IMR-90 (cell line): ENCODE measurements around the gene KLRF2. TPM values are rescaled to one million over a fixed set of nuclear protein-coding genes. Genes with fewer than 3 reads are reported as not detected.

ENCODE experiments used
- ATAC-seq: fragments of 200-7000 bp; cut with Tn5 transposase; 2 replicates; pipeline ENCODE4 v1.9.1; 2020; ENCODE audit warnings: low read depth, mild to moderate bottlenecking, moderate library complexity
- BruUV-seq: library from RNA; stranded (reverse); fragments of 400-500 nt; replicated peaks from 2 replicates; lab custom pipeline; 2021; lab: Mats Ljungman, UMichigan
- CTCF ChIA-PET: fragments of 300-600 bp; formaldehyde crosslinking; extraction: SDS; loops from one replicate; lab custom pipeline; 2021; ENCODE audit warnings: antibody characterized with exemption; lab: Yijun Ruan, JAX
- POLR2A ChIA-PET: fragments of 300-600 bp; sonication (Branson Sonifier 250); formaldehyde crosslinking; loops from one replicate; lab custom pipeline; 2022; ENCODE audit warnings: antibody characterized with exemption; ENCODE audit not compliant: unreplicated experiment; lab: Charles Lee
- DNase-seq: peaks from one replicate; pipeline ENCODE4 v3.0.0; 2013
- H2AFZ ChIP-seq: replicated peaks from 2 replicates; pipeline ENCODE3; 2013; ENCODE audit warnings: low read length, mild to moderate bottlenecking; ENCODE audit not compliant: poor library complexity
- H2AK5ac ChIP-seq: 2 replicates; pipeline ENCODE4 v1.6.1; 2013; ENCODE audit warnings: low read depth, low read length, inconsistent platforms
- H2AK9ac ChIP-seq: replicated peaks from 2 replicates; pipeline ENCODE3; 2013; ENCODE audit warnings: mild to moderate bottlenecking, low read depth, low read length, moderate library complexity; ENCODE audit not compliant: poor library complexity
- H2BK120ac ChIP-seq: 2 replicates; pipeline ENCODE4 v1.6.1; 2013; ENCODE audit warnings: low read depth, low read length, inconsistent platforms
- H2BK15ac ChIP-seq: 3 replicates; pipeline ENCODE4 v1.6.1; 2013; ENCODE audit warnings: low read depth, low read length, inconsistent platforms
- H2BK20ac ChIP-seq: 2 replicates; pipeline ENCODE4 v1.6.1; 2013; ENCODE audit warnings: low read depth, mild to moderate bottlenecking, inconsistent platforms, low read length, moderate library complexity
- H2BK5ac ChIP-seq: 2 replicates; pipeline ENCODE4 v1.6.1; 2013; ENCODE audit warnings: mild to moderate bottlenecking, low read depth, low read length, inconsistent platforms; ENCODE audit not compliant: poor library complexity, severe bottlenecking
- H3K14ac ChIP-seq: replicated peaks from 2 replicates; pipeline ENCODE4 v1.6.1; 2013; ENCODE audit warnings: low read depth, low read length, inconsistent platforms
- H3K18ac ChIP-seq: 2 replicates; pipeline ENCODE4 v1.6.1; 2013; ENCODE audit warnings: low read depth, low read length, control low read depth
- H3K23ac ChIP-seq: 2 replicates; pipeline ENCODE4 v1.6.1; 2013; ENCODE audit warnings: low read depth, low read length, inconsistent platforms
- H3K27ac ChIP-seq: 2 replicates; pipeline ENCODE4 v1.5.1; 2013; ENCODE audit warnings: mild to moderate bottlenecking, control low read depth, low read length; ENCODE audit not compliant: insufficient read depth
- H3K27me3 ChIP-seq: 2 replicates; pipeline ENCODE4 v1.6.1; 2013; ENCODE audit warnings: low read length; ENCODE audit not compliant: control insufficient read depth, insufficient read depth
- H3K36me3 ChIP-seq: 2 replicates; pipeline ENCODE4 v1.6.1; 2013; ENCODE audit warnings: low read length, mixed read lengths; ENCODE audit not compliant: control insufficient read depth, insufficient read depth
- H3K4ac ChIP-seq: 2 replicates; pipeline ENCODE4 v1.6.1; 2013; ENCODE audit warnings: low read depth, low read length, inconsistent platforms
- H3K4me1 ChIP-seq: 2 replicates; pipeline ENCODE4 v1.6.1; 2013; ENCODE audit warnings: low read length, mixed read lengths; ENCODE audit not compliant: control insufficient read depth, insufficient read depth
- H3K4me2 ChIP-seq: 2 replicates; pipeline ENCODE4 v1.6.1; 2013; ENCODE audit warnings: low read depth, mild to moderate bottlenecking, control low read depth, low read length, moderate library complexity
- H3K4me3 ChIP-seq: 2 replicates; pipeline ENCODE4 v1.5.1; 2013; ENCODE audit warnings: low read depth, mild to moderate bottlenecking, control low read depth, low read length, moderate library complexity; ENCODE audit not compliant: insufficient read depth
- H3K56ac ChIP-seq: 2 replicates; pipeline ENCODE4 v1.6.1; 2013; ENCODE audit warnings: low read length, inconsistent platforms; ENCODE audit not compliant: insufficient read depth; ENCODE audit errors: extremely low read depth
- H3K79me1 ChIP-seq, 2 experiments: 2 replicates each; pipeline ENCODE4 v1.6.1; 2013; ENCODE audit warnings: low read length in 2 of 2, inconsistent platforms in 1 of 2, low read depth in 1 of 2
- H3K9ac ChIP-seq: 2 replicates; pipeline ENCODE4 v1.6.1; 2013; ENCODE audit warnings: low read depth, low read length, control low read depth
- H3K9me1 ChIP-seq: 2 replicates; pipeline ENCODE4 v1.6.1; 2013; ENCODE audit warnings: low read length, inconsistent platforms; ENCODE audit not compliant: insufficient read depth
- H3K9me3 ChIP-seq: 2 replicates; pipeline ENCODE4 v1.6.1; 2013; ENCODE audit warnings: low read length; ENCODE audit not compliant: control insufficient read depth, insufficient read depth
- H4K20me1 ChIP-seq: 2 replicates; pipeline ENCODE4 v1.6.1; 2013; ENCODE audit warnings: low read length, inconsistent platforms; ENCODE audit not compliant: insufficient read depth
- H4K5ac ChIP-seq: 2 replicates; pipeline ENCODE4 v1.6.1; 2013; ENCODE audit warnings: mild to moderate bottlenecking, low read depth, low read length, control low read depth
- H4K8ac ChIP-seq, 2 experiments: 2 replicates each; pipeline ENCODE4 v1.6.1; 2013; ENCODE audit warnings: low read depth in 2 of 2, low read length in 2 of 2, control low read depth in 1 of 2, inconsistent platforms in 1 of 2
- H4K91ac ChIP-seq: 2 replicates; pipeline ENCODE4 v1.6.1; 2013; ENCODE audit warnings: low read depth, low read length, inconsistent platforms; ENCODE audit not compliant: insufficient read depth
- CHD1 ChIP-seq: IDR thresholded peaks from 2 replicates; pipeline ENCODE4 v1.6.1; 2012; ENCODE audit warnings: low read depth, low read length, improper control_type of control experiment
- FOS ChIP-seq: fragments of 150-350 bp; IDR thresholded peaks from 2 replicates; pipeline ENCODE4 v1.6.1; 2016; ENCODE audit warnings: low read depth, low read length
- POLR2A ChIP-seq: IDR thresholded peaks from 2 replicates; pipeline ENCODE4 v1.6.1; 2012; ENCODE audit warnings: mild to moderate bottlenecking, low read depth, low read length
- SMC3 ChIP-seq: fragments of 150-350 bp; IDR thresholded peaks from 2 replicates; pipeline ENCODE4 v1.6.1; 2016; ENCODE audit warnings: low read depth, mild to moderate bottlenecking, antibody characterized with exemption, low read length, moderate library complexity
- WGBS, 2 experiments: methylation state at CpG; one replicate each; pipeline versions ENCODE4 v1.1.5 to v1.1.7; 2013; ENCODE audit warnings: missing lambda C conversion rate in 2 of 2; ENCODE audit not compliant: insufficient read length in 1 of 2; ENCODE audit errors: extremely low coverage in 2 of 2; 5-methylcytosine and 5-hydroxymethylcytosine counted together
- dilution Hi-C: fragments of 300-500 bp; cut with HindIII; formaldehyde crosslinking; loops from one replicate; pipeline ENCODE4 v1.14.3; 2018; ENCODE audit warnings: low sequenced_read_pairs; ENCODE audit not compliant: unreplicated experiment
- in situ Hi-C: fragments of 300-500 bp; cut with MboI; formaldehyde crosslinking; loops from 3 replicates; pipeline ENCODE4 v1.14.3; 2019; ENCODE audit warnings: low sequenced_read_pairs, inconsistent platforms, mixed read lengths
- intact Hi-C: fragments of 100-400 bp; cut with micrococcal nuclease; formaldehyde crosslinking; loops from 2 replicates; pipeline ENCODE4 v1.10.0; 2022
- polyA plus RNA-seq, 3 experiments: library from polyadenylated mRNA; depleted of rRNA; stranded (reverse); fragments of >200 nt; gene quantifications; 2 replicates each; pipeline ENCODE4 v1.2.3, GENCODE V29; 2012; ENCODE audit warnings: low replicate concordance in 1 of 3
- total RNA-seq: library from RNA; depleted of rRNA; stranded (reverse); fragments of >200 nt; gene quantifications from 2 replicates; pipeline ENCODE4 v1.2.3, GENCODE V29; 2012

Gene KLRF2
- total and polyA plus RNA-seq, 2 of the 4 experiments (the other 2 are of a cell fraction) = not detected

GRCh38 chr12:9920451-9920850, 39.2 kb downstream of the KLRF2 start:
- H3K9ac ChIP-seq = no peak overlapping the region
- ATAC-seq (no peak), DNase-seq (no peak)
- no TSS peak for BruUV-seq
- H3K9me1 ChIP-seq = no peaks in the 10 kb centered on the region
- no peaks in the 10 kb centered on the region for H3K9me3 ChIP-seq
- H2AK9ac ChIP-seq = no peak overlapping the region
- H3K27ac ChIP-seq = no peak overlapping the region
- no peak overlapping the region for H3K56ac ChIP-seq
- H3K36me3 ChIP-seq = no peaks in the 10 kb centered on the region
- H2AK5ac ChIP-seq = no peak overlapping the region
- H3K4me2 ChIP-seq = no peak overlapping the region
- H2AFZ ChIP-seq = no peak overlapping the region
- H3K27me3 ChIP-seq = no peaks in the 10 kb centered on the region
- H4K20me1 ChIP-seq = no peaks in the 10 kb centered on the region
- no peak overlapping the region for H3K14ac ChIP-seq
- intact Hi-C loops = no loop called here
- no peak overlapping the region for H2BK5ac ChIP-seq
- H3K23ac ChIP-seq = no peak overlapping the region
- H3K79me1 ChIP-seq = no peaks in the 10 kb centered on the region
- ChIA-PET POLR2A (no interaction called here), CTCF (no interaction called here)
- no peak overlapping the region for H3K4me3 ChIP-seq
- H3K18ac ChIP-seq = no peak overlapping the region
- H4K5ac ChIP-seq = no peak overlapping the region
- H4K91ac ChIP-seq = no peak overlapping the region
- WGBS, 2 experiments = no CpG with 5 or more reads among the region's 10 CpGs
- no peak overlapping the region for H4K8ac ChIP-seq
- H3K4me1 ChIP-seq = no peaks in the 10 kb centered on the region
- H2BK120ac ChIP-seq = no peak overlapping the region
- H3K4ac ChIP-seq = no peak overlapping the region
- H2BK20ac ChIP-seq = no peak overlapping the region
- dilution Hi-C loops = no loop called here
- H2BK15ac ChIP-seq = no peak overlapping the region
- no peak for TF ChIP-seq FOS
- no peak for TF ChIP-seq CHD1
- TF ChIP-seq SMC3 = no peak
- no peak for TF ChIP-seq POLR2A
- in situ Hi-C loops = loop anchor here (10.0 kb wide), 1 partner anchor 106 kb away; no protein-coding TSS in a partner anchor
